Smooth muscle cell of trachea (primary cell): ENCODE data around the gene WDFY2. TPM values are rescaled to one million over a fixed set of nuclear protein-coding genes. Genes with fewer than 3 reads are reported as not detected.

Experiments used
- total RNA-seq: library from RNA; depleted of rRNA; stranded (reverse); fragments of >200 nt; gene quantifications from 2 replicates; pipeline ENCODE4 v1.2.1, GENCODE V29; 2014

The WDFY2 gene
- 7.1 and 16.1 TPM in 2 replicates for total RNA-seq

GRCh38 chr13:51583875-51584730 lies at the start of gene WDFY2:
WDFY2 (plus strand) TSS chr13:51584462; CDS start chr13:51584688, 226 bp downstream.

GRCh38 chr13:51803422-51804294 lies 219.4 kb downstream of the WDFY2 start, which contains the start of gene DHRS12:
DHRS12 (minus strand) TSS chr13:51804163; CDS start chr13:51799659, 4,504 bp downstream.

Other genes with a start within 250 kb of the WDFY2 start
- not detected in 2 replicates for gene SERPINE3, start 244.8 kb upstream of the WDFY2 start, total RNA-seq
- gene INTS6, start 131.4 kb upstream of the WDFY2 start, total RNA-seq: 55.2 and 62.5 TPM in 2 replicates
- 2.9 and 3.3 TPM in 2 replicates for gene DHRS12, start 219.7 kb downstream of the WDFY2 start, total RNA-seq